NCI-H2196 treated with DMSO at 0.1 percent for 48 hours (cell line): ENCODE results near the gene PCCA.
"Not testable (repeated sequence)": the region's sequence is repeated elsewhere in the genome, so short reads cannot be mapped to it uniquely, and the experiment has no call there.

Source experiments
- DNase-seq: peaks from one replicate; lab custom pipeline; 2025; ENCODE audit not compliant: unreplicated experiment; lab: John Stamatoyannopoulos, UW

Gene PCCA, protein sequence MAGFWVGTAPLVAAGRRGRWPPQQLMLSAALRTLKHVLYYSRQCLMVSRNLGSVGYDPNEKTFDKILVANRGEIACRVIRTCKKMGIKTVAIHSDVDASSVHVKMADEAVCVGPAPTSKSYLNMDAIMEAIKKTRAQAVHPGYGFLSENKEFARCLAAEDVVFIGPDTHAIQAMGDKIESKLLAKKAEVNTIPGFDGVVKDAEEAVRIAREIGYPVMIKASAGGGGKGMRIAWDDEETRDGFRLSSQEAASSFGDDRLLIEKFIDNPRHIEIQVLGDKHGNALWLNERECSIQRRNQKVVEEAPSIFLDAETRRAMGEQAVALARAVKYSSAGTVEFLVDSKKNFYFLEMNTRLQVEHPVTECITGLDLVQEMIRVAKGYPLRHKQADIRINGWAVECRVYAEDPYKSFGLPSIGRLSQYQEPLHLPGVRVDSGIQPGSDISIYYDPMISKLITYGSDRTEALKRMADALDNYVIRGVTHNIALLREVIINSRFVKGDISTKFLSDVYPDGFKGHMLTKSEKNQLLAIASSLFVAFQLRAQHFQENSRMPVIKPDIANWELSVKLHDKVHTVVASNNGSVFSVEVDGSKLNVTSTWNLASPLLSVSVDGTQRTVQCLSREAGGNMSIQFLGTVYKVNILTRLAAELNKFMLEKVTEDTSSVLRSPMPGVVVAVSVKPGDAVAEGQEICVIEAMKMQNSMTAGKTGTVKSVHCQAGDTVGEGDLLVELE

GRCh38 chr13:100088644-100089464, at the start of gene PCCA:
PCCA (plus strand) TSS chr13:100089093; CDS start chr13:100089121, 28 bp downstream.
- peak; percentile 62 for DNase-seq

DNA sequence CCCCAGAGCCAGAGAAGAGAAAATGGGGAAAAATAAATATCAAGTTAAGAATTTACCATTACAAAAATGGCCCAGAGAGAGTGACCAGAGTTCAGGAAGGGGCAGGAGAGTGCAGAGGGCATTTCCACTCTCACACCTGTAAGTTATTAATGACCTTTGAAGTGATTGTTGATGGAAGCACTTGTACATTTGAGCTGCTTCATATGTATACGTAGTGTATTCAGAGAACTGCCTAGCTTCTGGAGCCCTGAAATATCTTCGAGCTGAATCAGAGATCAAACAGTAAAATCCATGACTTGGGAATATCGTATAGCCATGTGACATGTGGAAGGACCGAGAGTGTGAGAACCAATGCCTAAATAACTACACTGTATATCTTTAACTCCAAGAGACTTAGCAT, 49.2 kb upstream of the PCCA start:
- DNase-seq, result no peak

DNA sequence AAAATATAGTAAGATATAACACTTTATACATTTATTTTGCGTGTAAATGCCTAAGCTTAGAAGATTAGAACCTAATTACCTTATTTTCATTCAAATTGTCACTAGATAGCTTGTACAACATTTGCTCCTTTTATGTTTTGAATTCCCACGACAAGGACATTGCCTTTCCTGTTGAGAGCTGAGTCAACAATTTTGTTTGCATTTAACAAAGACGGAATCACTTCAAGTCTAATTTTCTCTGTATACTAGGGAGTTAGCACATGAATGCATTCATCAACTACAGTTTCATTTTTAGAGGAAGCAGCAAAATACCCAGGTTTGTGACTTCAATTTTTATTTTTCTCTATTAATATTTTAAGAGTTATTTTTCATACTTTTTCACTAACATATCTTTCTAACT, 48.7 kb upstream of the PCCA start:
- DNase-seq, result peak; percentile 3

GRCh38 chr13:100044936-100045335, 44.0 kb upstream of the PCCA start:
- no peak for DNase-seq

DNA sequence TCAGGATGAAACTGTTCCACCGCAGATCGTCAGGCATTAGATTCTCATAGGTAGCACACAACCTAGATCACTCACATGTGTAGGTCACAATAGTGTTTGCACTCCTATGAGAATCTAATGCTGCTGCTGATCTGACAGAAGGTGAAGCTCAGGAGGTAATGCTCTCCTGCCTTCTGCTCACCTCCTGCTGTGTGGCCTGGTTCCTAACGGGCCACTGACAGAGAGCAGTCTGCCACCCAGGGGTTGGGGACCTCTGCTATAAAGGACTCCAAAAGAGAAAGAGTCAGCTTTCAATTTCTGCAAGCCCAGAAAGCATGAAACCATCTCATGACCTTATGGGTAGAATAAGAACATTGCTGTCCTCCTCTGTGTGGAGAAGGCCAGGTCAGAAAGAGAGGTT, 43.5 kb upstream of the PCCA start:
- no peak for DNase-seq

DNA sequence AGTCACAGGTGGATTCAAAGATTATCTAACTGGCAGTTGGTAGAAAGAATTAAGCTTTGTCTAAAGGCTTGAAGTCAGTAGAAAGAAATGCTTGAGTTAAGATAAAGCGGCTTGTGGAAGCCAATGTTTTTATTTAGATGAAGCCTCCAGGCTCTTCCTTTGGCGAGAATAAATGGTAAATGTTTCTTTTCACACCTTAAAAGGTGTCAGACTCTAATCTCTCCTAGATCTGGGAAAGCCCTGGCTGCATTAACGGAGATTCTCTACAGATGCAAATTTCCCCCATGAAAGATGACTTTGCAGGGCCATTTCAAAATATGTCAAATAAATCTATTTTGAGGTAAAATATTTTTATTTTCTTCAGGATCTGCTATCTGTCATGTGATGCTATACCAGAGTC, 37.8 kb upstream of the PCCA start:
- no peak for DNase-seq

DNA sequence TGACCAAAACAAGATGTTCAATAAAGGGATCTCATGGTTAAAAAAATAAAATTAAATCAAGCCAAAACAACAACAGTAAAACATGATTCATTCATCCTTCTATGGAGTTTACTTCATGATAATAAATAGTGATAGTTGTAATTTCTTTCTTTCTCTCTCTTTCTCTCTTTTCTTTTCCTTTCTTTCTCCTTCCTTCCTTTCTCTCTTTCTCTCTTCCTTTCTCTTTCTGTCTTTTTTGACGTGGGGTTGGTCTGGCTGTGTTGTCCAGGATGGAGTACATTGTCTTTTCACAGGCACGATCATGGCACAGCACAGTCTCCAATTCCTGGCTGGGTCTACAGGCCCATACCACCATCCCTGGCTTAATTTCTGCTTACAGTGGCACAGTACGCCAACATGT, 29.1 kb upstream of the PCCA start:
- DNase-seq, result no peak

GRCh38 chr13:100063333-100063732, 25.6 kb upstream of the PCCA start:
- no peak for DNase-seq

DNA sequence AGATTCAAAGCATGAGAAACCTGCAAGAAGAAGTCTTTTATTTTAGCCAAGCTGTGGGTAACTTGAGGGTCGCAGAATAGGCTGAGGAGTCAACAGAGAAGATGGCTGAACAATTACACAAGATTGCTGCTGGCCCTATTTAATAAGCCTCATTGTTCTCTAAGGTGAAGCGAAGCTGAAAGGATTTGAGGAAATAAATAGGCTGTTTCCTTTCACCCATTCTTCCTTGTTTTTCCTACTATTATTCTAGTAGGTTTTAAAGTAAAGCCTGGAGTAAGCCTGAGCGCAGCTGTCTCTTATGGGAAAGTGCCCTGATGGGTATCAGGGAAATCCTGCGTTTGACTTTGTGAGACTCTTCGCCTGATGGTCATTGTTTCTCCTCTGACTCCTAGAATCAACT, 25.0 kb upstream of the PCCA start:
- DNase-seq, result no peak

- no peak for DNase-seq
Observed at GRCh38 chr13:100068133-100068931, 20.6 kb upstream of the PCCA start.

DNA sequence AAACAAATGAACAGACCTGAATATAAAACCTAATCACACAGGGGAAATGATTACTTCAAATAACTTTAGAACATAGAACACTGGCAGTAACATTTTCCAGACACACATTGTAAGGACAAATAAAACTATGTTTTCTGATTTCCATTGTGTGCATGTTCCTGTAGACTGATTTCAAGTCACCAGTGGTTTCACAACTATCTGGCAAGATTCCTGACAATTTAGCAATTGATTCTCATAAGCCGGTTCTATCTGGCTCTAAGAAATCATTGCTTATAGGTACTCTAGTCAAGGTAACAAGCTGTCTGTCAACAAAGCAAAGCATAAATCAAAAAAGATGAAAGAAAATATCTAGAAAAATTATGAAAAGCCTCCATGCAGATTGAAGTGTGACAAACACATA, 19.6 kb upstream of the PCCA start:
- no peak for DNase-seq

- DNase-seq, result no peak
Observed at GRCh38 chr13:100075700-100076587, 12.9 kb upstream of the PCCA start.

GRCh38 chr13:100079003-100079402, 9.9 kb upstream of the PCCA start:
- not testable (repeated sequence) for DNase-seq

DNA sequence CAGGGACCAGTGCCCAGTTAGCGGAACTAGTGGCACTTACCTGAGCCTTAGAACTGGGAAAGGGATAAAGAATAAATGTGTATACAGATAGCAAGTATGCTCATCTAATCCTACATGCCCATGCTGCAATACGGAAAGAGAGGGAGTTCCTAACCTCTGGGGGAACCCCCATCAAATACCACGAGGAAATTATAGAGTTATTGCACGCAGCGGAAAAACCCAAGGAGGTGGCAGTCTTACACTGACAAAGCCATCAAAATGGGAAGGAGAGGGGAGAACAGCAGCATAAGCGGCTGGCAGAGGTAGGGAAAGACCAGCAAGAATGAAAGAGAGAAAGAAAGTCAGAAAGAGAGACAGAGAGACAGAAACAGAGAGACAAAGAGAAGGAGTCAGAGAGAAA, 5.5 kb upstream of the PCCA start:
- DNase-seq, result not testable (repeated sequence)

GRCh38 chr13:100088273-100088643, 635 bp upstream of the PCCA start:
- no peak for DNase-seq

DNA sequence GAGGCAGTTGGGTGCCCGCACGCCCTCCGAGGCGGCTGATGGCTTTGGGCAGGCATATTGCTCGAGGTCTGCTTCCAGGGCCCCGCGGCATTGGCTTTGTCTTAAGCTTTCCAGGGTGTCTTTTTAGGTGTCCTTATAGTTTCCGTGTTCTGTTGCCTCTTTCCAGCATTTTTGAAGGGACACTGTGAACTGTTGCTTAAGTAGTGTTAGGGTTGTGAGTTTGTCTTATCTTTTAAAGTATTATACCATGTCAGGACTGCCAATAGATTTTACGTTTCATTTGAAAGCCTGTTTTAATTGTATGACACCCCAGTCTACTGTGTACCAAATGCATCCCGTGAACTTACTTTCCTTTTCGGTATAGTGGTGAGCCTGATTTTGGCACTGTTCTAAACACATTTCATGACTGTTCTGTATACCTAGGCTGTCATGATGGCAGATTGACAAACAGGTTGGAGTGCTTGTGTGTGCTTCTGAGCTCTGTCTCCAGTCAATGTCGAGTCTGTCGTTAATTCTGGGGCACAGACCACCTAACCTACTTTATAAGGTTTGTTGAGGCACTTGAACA, 656 bp downstream of the PCCA start:
- no peak for DNase-seq

GRCh38 chr13:100090861-100091260, 2.0 kb downstream of the PCCA start:
- DNase-seq, result no peak

- DNase-seq, result no peak
Observed at GRCh38 chr13:100091391-100091790, 2.5 kb downstream of the PCCA start.

GRCh38 chr13:100092273-100092672, 3.4 kb downstream of the PCCA start:
- not testable (repeated sequence) for DNase-seq
